IMR-90 (cell line): Measurements from ENCODE around the gene BTBD9. TPM values are rescaled to one million over a fixed set of nuclear protein-coding genes. Genes with fewer than 3 reads are reported as not detected.

Source experiments
- ATAC-seq: fragments of 200-7000 bp; cut with Tn5 transposase; 2 replicates; pipeline ENCODE4 v1.9.1; 2020; ENCODE audit warnings: low read depth, mild to moderate bottlenecking, moderate library complexity
- BruUV-seq: library from RNA; stranded (reverse); fragments of 400-500 nt; replicated peaks from 2 replicates; lab custom pipeline; 2021; lab: Mats Ljungman, UMichigan
- CTCF ChIA-PET: fragments of 300-600 bp; formaldehyde crosslinking; extraction: SDS; loops from one replicate; lab custom pipeline; 2021; ENCODE audit warnings: antibody characterized with exemption; lab: Yijun Ruan, JAX
- POLR2A ChIA-PET: fragments of 300-600 bp; sonication (Branson Sonifier 250); formaldehyde crosslinking; loops from one replicate; lab custom pipeline; 2022; ENCODE audit warnings: antibody characterized with exemption; ENCODE audit not compliant: unreplicated experiment; lab: Charles Lee
- DNase-seq: peaks from one replicate; pipeline ENCODE4 v3.0.0; 2013
- H2AFZ ChIP-seq: replicated peaks from 2 replicates; pipeline ENCODE3; 2013; ENCODE audit warnings: low read length, mild to moderate bottlenecking; ENCODE audit not compliant: poor library complexity
- H2AK5ac ChIP-seq: 2 replicates; pipeline ENCODE4 v1.6.1; 2013; ENCODE audit warnings: low read depth, low read length, inconsistent platforms
- H2AK9ac ChIP-seq: replicated peaks from 2 replicates; pipeline ENCODE3; 2013; ENCODE audit warnings: mild to moderate bottlenecking, low read depth, low read length, moderate library complexity; ENCODE audit not compliant: poor library complexity
- H2BK120ac ChIP-seq: 2 replicates; pipeline ENCODE4 v1.6.1; 2013; ENCODE audit warnings: low read depth, low read length, inconsistent platforms
- H2BK15ac ChIP-seq: 3 replicates; pipeline ENCODE4 v1.6.1; 2013; ENCODE audit warnings: low read depth, low read length, inconsistent platforms
- H2BK20ac ChIP-seq: 2 replicates; pipeline ENCODE4 v1.6.1; 2013; ENCODE audit warnings: low read depth, mild to moderate bottlenecking, inconsistent platforms, low read length, moderate library complexity
- H2BK5ac ChIP-seq: 2 replicates; pipeline ENCODE4 v1.6.1; 2013; ENCODE audit warnings: mild to moderate bottlenecking, low read depth, low read length, inconsistent platforms; ENCODE audit not compliant: poor library complexity, severe bottlenecking
- H3K14ac ChIP-seq: replicated peaks from 2 replicates; pipeline ENCODE4 v1.6.1; 2013; ENCODE audit warnings: low read depth, low read length, inconsistent platforms
- H3K18ac ChIP-seq: 2 replicates; pipeline ENCODE4 v1.6.1; 2013; ENCODE audit warnings: low read depth, low read length, control low read depth
- H3K23ac ChIP-seq: 2 replicates; pipeline ENCODE4 v1.6.1; 2013; ENCODE audit warnings: low read depth, low read length, inconsistent platforms
- H3K27ac ChIP-seq: 2 replicates; pipeline ENCODE4 v1.5.1; 2013; ENCODE audit warnings: mild to moderate bottlenecking, control low read depth, low read length; ENCODE audit not compliant: insufficient read depth
- H3K27me3 ChIP-seq: 2 replicates; pipeline ENCODE4 v1.6.1; 2013; ENCODE audit warnings: low read length; ENCODE audit not compliant: control insufficient read depth, insufficient read depth
- H3K36me3 ChIP-seq: 2 replicates; pipeline ENCODE4 v1.6.1; 2013; ENCODE audit warnings: low read length, mixed read lengths; ENCODE audit not compliant: control insufficient read depth, insufficient read depth
- H3K4ac ChIP-seq: 2 replicates; pipeline ENCODE4 v1.6.1; 2013; ENCODE audit warnings: low read depth, low read length, inconsistent platforms
- H3K4me1 ChIP-seq: 2 replicates; pipeline ENCODE4 v1.6.1; 2013; ENCODE audit warnings: low read length, mixed read lengths; ENCODE audit not compliant: control insufficient read depth, insufficient read depth
- H3K4me2 ChIP-seq: 2 replicates; pipeline ENCODE4 v1.6.1; 2013; ENCODE audit warnings: low read depth, mild to moderate bottlenecking, control low read depth, low read length, moderate library complexity
- H3K4me3 ChIP-seq: 2 replicates; pipeline ENCODE4 v1.5.1; 2013; ENCODE audit warnings: low read depth, mild to moderate bottlenecking, control low read depth, low read length, moderate library complexity; ENCODE audit not compliant: insufficient read depth
- H3K56ac ChIP-seq: 2 replicates; pipeline ENCODE4 v1.6.1; 2013; ENCODE audit warnings: low read length, inconsistent platforms; ENCODE audit not compliant: insufficient read depth; ENCODE audit errors: extremely low read depth
- H3K79me1 ChIP-seq, 2 experiments: 2 replicates each; pipeline ENCODE4 v1.6.1; 2013; ENCODE audit warnings: low read length in 2 of 2, inconsistent platforms in 1 of 2, low read depth in 1 of 2
- H3K9ac ChIP-seq: 2 replicates; pipeline ENCODE4 v1.6.1; 2013; ENCODE audit warnings: low read depth, low read length, control low read depth
- H3K9me1 ChIP-seq: 2 replicates; pipeline ENCODE4 v1.6.1; 2013; ENCODE audit warnings: low read length, inconsistent platforms; ENCODE audit not compliant: insufficient read depth
- H3K9me3 ChIP-seq: 2 replicates; pipeline ENCODE4 v1.6.1; 2013; ENCODE audit warnings: low read length; ENCODE audit not compliant: control insufficient read depth, insufficient read depth
- H4K20me1 ChIP-seq: 2 replicates; pipeline ENCODE4 v1.6.1; 2013; ENCODE audit warnings: low read length, inconsistent platforms; ENCODE audit not compliant: insufficient read depth
- H4K5ac ChIP-seq: 2 replicates; pipeline ENCODE4 v1.6.1; 2013; ENCODE audit warnings: mild to moderate bottlenecking, low read depth, low read length, control low read depth
- H4K8ac ChIP-seq, 2 experiments: 2 replicates each; pipeline ENCODE4 v1.6.1; 2013; ENCODE audit warnings: low read depth in 2 of 2, low read length in 2 of 2, control low read depth in 1 of 2, inconsistent platforms in 1 of 2
- H4K91ac ChIP-seq: 2 replicates; pipeline ENCODE4 v1.6.1; 2013; ENCODE audit warnings: low read depth, low read length, inconsistent platforms; ENCODE audit not compliant: insufficient read depth
- CHD1 ChIP-seq: IDR thresholded peaks from 2 replicates; pipeline ENCODE4 v1.6.1; 2012; ENCODE audit warnings: low read depth, low read length, improper control_type of control experiment
- ELK1 ChIP-seq: fragments of 150-350 bp; IDR thresholded peaks from 2 replicates; pipeline ENCODE4 v1.6.1; 2016; ENCODE audit warnings: low read depth, mild to moderate bottlenecking, low read length, moderate library complexity, borderline replicate concordance
- MAFK ChIP-seq: IDR thresholded peaks from 2 replicates; pipeline ENCODE4 v1.6.1; 2012; ENCODE audit warnings: low read depth, low read length, improper control_type of control experiment
- RAD21 ChIP-seq: IDR thresholded peaks from 2 replicates; pipeline ENCODE4 v1.6.1; 2012; ENCODE audit warnings: low read length, improper control_type of control experiment
- SMC3 ChIP-seq: fragments of 150-350 bp; IDR thresholded peaks from 2 replicates; pipeline ENCODE4 v1.6.1; 2016; ENCODE audit warnings: low read depth, mild to moderate bottlenecking, antibody characterized with exemption, low read length, moderate library complexity
- USF2 ChIP-seq: fragments of 150-350 bp; IDR thresholded peaks from 2 replicates; pipeline ENCODE4 v1.6.1; 2017; ENCODE audit warnings: mild to moderate bottlenecking, antibody characterized with exemption, low read length, low read depth
- dilution Hi-C: fragments of 300-500 bp; cut with HindIII; formaldehyde crosslinking; loops from one replicate; pipeline ENCODE4 v1.14.3; 2018; ENCODE audit warnings: low sequenced_read_pairs; ENCODE audit not compliant: unreplicated experiment
- in situ Hi-C: fragments of 300-500 bp; cut with MboI; formaldehyde crosslinking; loops from 3 replicates; pipeline ENCODE4 v1.14.3; 2019; ENCODE audit warnings: low sequenced_read_pairs, inconsistent platforms, mixed read lengths
- intact Hi-C: fragments of 100-400 bp; cut with micrococcal nuclease; formaldehyde crosslinking; loops from 2 replicates; pipeline ENCODE4 v1.10.0; 2022
- polyA plus RNA-seq, 3 experiments: library from polyadenylated mRNA; depleted of rRNA; stranded (reverse); fragments of >200 nt; gene quantifications; 2 replicates each; pipeline ENCODE4 v1.2.3, GENCODE V29; 2012; ENCODE audit warnings: low replicate concordance in 1 of 3
- total RNA-seq: library from RNA; depleted of rRNA; stranded (reverse); fragments of >200 nt; gene quantifications from 2 replicates; pipeline ENCODE4 v1.2.3, GENCODE V29; 2012

Gene BTBD9
- total and polyA plus RNA-seq, 2 of the 4 experiments (the other 2 are of a cell fraction), result 4.1 to 22.0 TPM

- H4K8ac ChIP-seq, result no peak overlapping the region
- H3K27ac ChIP-seq, result no peak overlapping the region
- no peak overlapping the region for H2AK5ac ChIP-seq
- H3K79me1 ChIP-seq, result peaks cover 2 to 8% of the 10 kb centered on the region in 2 experiments; a peak in 3 of 4 replicates
- H2BK120ac ChIP-seq, result 0 out of 2 replicates have a peak overlapping the region, but pooled peaks have one; percentile 11
- 0 out of 2 replicates have a peak overlapping the region, but pooled peaks have one; percentile 2 for H3K4me2 ChIP-seq
- no peak overlapping the region for H4K91ac ChIP-seq
- intact Hi-C loops, result no loop called here
- H3K9ac ChIP-seq, result no peak overlapping the region
- no peak overlapping the region for H3K56ac ChIP-seq
- H3K9me3 ChIP-seq, result no peaks in the 10 kb centered on the region
- 0 out of 2 replicates have a peak overlapping the region, but pooled peaks have one; percentile 17 for H3K4ac ChIP-seq
- no peak overlapping the region for H4K5ac ChIP-seq
- no TSS peak for BruUV-seq
- peaks cover 10% of the 10 kb centered on the region for H3K9me1 ChIP-seq
- dilution Hi-C loops, result no loop called here
- 0 out of 2 replicates have a peak overlapping the region, but pooled peaks have one; percentile 19 for H3K14ac ChIP-seq
- H3K27me3 ChIP-seq, result no peaks in the 10 kb centered on the region
- no peak overlapping the region for H2AFZ ChIP-seq
- ChIA-PET POLR2A (interaction anchor here (0.8 kb wide), 1 partner anchor 13 kb away, joined by 3 read pairs; no protein-coding TSS in a partner anchor), CTCF (no interaction called here)
- no peak for TF ChIP-seq MAFK
- TF ChIP-seq RAD21, result no peak
- TF ChIP-seq USF2, result no peak
- TF ChIP-seq CHD1, result no peak
- TF ChIP-seq ELK1, result no peak
- TF ChIP-seq SMC3, result no peak
- H3K4me1 ChIP-seq, result peaks cover 12% of the 10 kb centered on the region
- no peak overlapping the region for H3K23ac ChIP-seq
- no peak overlapping the region for H3K4me3 ChIP-seq
- in situ Hi-C loops, result no loop called here
- ATAC-seq (peak; percentile 12; the same call in 1 of the 2 replicates), DNase-seq (peak; percentile 74)
- no peaks in the 10 kb centered on the region for H4K20me1 ChIP-seq
- H3K18ac ChIP-seq, result no peak overlapping the region
- no peak overlapping the region for H2AK9ac ChIP-seq
- H2BK15ac ChIP-seq, result no peak overlapping the region
- peak overlapping the region; percentile 26 for H2BK5ac ChIP-seq
- no peaks in the 10 kb centered on the region for H3K36me3 ChIP-seq
- H2BK20ac ChIP-seq, result no peak overlapping the region
These were observed 288.8 kb downstream of the BTBD9 start for GRCh38 chr6:38350942-38351341.
